EH (cell line): ENCODE data around the gene FAM98A.

Experiments used
- DNase-seq: peaks from one replicate; pipeline ENCODE4 v3.0.0-alpha.2; 2015; ENCODE audit warnings: low read depth

FAM98A gene

GRCh38 chr2:33597026-33597425 lies 2.1 kb downstream of the FAM98A start:
- DNase-seq, result no peak

DNA sequence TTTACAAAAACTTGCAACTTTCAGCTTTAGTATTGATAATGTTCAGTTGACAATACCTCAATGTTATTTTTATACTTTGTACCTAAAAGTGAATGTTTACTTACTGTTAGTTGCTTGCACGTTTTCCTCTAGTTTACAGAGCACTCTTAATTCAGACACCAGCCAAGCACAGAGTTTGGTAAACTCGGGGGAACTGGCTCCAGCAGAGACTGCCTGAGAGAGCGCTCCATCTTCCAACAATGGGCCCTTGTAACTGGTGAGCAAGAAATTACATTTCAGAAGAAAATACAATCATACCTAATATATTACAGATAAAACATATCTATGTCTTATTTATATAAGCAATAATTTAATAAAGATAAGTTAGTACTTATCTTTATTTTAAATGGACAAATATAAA lies 3.7 kb downstream of the FAM98A start:
- no peak for DNase-seq

DNA sequence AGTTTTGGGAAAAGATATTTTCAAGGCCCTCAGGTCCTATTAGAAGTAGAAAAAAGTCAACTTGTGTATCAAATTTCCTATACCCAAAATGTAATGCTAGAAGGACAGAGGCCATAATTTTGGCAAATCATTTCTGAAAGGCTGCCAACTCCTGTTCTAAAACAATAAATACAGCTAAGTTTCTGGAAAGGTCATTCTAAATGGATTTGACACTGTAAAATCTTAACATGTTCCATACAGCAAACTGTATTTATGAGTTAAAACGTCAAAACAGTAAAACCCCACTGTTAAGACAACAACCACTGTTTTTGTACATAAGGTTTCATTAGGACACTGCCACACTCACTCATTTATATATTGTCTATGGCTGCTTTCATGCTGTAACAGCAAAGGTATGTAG lies 9.7 kb downstream of the FAM98A start:
- peak; percentile 34 for DNase-seq

DNA sequence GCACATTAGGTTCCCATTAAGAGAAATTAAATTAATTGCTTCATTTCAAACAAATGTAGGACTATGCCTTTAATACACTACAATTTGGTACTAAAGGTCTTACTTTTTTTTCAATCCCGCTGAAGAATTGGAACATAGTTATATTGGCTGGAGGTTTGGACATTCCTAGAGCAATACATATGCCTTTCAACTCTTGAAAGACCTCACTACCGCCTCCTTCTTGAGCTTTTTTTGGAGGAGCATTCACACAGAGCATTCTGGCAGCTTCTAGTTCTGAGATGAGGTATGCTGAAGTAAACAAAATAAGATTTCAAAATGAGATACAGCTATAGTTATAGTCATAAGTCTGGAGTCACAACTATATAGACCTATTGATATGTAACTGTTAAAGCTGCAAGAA lies 10.9 kb downstream of the FAM98A start:
- DNase-seq, result no peak

DNA sequence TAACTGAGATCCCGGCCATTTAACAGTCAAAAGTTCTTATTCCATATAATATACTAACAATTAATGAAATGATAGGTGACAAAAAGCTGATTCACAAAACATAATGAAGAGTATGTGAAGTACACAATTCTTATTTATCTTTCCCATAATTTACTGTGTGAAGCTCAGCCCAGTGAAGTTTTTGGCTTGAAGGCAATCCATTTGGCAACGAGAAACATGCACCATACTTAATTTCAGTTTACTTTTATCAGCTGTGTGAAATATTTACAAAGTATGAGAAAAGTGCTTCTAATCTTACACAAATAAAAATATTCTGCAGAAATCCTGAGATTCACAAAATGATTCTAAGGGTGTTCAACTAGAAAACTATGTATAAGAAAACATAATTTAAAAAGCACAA lies 12.3 kb downstream of the FAM98A start:
- no peak for DNase-seq

DNA sequence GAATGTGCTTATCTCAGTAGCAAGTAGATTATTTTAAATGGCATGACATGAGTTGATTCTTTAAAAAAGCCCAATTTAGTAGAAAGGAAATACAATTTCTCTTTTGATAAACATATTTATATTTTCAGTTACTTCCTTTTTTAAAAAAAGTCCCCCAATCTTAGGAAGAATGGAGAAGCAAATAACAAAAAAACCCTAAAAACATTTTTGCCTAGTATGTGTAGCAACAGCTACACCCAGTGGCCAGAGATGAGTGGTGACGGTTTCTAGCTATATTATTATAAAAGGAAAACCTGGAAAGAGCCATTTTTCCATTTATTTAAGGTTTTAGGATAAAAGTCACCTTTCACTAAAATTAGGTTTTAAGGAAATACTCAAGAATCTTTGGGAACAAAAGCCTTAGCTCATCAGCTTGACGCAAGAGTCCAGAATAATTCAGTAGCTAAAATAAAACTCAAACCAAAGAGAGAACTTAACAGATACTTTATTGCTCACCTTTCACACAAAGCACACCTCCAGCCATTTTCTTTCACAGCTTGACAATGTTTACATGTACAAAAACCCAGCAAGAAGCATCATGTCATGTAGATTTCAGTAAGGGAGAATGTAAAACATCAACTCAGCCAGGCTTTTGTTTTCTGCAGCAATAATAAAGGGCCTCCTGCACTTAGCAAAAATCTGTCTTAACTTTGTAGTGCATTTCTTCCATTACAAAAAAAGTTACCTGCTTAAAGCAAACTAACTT lies 15.7 kb downstream of the FAM98A start:
- DNase-seq, result peak; percentile 51

- no peak for DNase-seq
These were observed 17.2 kb downstream of the FAM98A start for GRCh38 chr2:33581872-33582271.

- no peak for DNase-seq
These were observed 19.9 kb downstream of the FAM98A start for GRCh38 chr2:33579227-33579626.

GRCh38 chr2:33577668-33578067 lies 21.4 kb downstream of the FAM98A start:
- DNase-seq, result no peak

GRCh38 chr2:33577084-33577483 lies 22.0 kb downstream of the FAM98A start:
- DNase-seq, result no peak

- DNase-seq, result no peak
These were observed 25.4 kb downstream of the FAM98A start for GRCh38 chr2:33573657-33574056.

GRCh38 chr2:33570681-33571080 lies 28.4 kb downstream of the FAM98A start:
- DNase-seq, result no peak

DNA sequence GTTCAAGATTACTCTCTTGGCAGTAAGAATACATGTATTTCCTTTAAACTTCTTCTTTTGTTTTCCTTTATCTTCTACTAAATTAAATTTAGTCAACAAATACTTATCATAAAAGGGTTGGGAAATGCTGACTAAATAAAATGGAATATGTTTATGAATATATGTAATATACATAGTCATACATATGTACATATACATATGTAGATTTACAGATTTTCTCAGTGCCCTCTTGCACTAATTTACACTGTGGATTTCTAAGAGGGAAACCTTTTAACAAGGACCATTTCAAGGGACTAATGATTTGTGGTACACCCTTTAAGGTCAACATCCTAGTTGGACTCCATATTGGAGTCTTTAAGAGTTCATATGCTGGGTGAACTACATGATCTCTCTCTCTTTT lies 37.2 kb downstream of the FAM98A start:
- DNase-seq, result no peak

DNA sequence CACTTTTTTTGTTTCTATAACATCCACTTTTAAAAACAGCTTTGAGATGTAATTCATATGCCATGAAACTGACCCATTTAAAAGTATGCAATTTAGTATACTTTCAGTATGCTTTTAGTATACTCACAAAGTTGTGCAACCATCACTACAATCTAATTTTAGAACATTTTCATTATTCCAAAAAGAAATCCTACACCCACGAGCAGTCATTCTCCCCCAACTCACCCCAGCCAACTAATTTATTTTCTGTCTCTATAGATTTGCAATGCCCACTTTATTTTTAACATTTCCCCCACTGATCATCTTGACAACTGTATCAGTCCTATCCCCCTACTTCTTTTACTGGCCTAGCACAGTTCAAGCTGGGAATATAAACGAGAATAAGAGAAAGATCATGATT lies 39.1 kb downstream of the FAM98A start:
- no peak for DNase-seq

- DNase-seq, result no peak
These were observed 39.8 kb downstream of the FAM98A start for GRCh38 chr2:33559328-33559727.

DNA sequence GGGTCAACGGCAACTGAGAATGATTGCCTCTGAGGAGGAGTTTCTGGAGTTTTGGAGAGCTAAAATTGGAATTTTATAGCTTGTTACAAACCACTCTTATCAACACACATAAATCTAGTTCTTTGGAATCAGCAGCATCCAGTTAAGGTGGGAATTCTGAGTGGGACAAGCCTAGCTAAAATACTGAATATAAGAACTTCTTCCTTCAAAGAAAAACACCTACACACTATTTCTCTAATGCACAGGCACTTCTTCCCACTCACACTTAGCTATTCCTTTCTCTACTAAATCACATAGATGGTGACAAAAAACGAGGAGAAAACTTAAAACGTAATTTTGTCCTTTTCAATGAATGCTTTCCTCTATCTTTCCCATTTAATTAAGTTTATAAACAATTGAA lies 43.4 kb downstream of the FAM98A start:
- DNase-seq, result no peak

DNA sequence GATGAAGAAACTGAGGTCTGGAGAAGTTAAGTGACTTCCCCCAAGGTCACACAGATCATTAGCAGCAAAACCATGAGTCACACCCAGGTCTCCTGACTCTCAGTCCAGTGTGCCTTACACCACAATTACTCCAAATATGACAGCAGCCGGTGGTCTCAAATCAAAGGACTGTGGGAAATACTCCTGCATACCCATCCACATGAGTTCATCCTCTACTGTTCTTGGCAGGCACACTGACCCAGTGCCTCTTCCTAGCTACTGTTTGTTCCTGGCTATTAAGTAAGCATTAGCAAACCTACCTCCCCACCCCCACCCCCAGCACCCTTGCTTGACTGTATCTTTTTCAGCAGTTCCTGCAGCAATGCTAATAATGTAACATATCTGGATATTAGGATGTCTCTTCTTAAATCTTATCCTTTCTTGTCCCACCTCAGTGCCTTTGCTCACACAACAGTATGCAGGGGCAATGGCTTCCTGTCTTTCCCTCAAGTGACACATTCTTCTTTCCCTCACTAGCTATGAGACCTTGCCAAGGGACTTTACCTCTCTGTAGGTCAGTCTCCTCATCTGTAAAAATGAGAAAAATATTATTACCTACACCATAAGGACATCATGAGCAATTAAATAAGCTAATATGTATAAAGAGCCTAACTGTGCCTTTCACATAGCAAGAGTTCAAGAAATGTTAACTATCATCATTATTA lies 46.2 kb downstream of the FAM98A start:
- DNase-seq, result peak; percentile 56

GRCh38 chr2:33550206-33550605 lies 48.9 kb downstream of the FAM98A start:
- no peak for DNase-seq

DNA sequence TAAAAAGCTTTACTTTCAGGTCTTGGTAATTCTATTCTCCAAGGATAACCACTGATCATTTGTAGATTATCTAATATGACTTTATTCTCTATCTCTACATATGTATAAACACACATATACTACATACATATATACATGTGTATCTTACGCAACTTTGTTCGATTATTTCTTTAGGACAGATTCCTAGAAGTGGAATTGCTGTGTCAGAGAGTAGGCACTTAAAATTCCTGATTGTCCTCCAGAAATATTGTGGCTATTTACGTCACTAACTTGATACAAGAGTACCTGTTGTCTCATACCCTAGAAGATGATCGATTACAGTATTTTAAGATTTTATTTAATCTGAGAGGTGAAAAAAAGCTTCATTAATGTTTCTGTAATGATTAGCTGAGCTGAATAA lies 57.9 kb downstream of the FAM98A start:
- DNase-seq, result no peak

DNA sequence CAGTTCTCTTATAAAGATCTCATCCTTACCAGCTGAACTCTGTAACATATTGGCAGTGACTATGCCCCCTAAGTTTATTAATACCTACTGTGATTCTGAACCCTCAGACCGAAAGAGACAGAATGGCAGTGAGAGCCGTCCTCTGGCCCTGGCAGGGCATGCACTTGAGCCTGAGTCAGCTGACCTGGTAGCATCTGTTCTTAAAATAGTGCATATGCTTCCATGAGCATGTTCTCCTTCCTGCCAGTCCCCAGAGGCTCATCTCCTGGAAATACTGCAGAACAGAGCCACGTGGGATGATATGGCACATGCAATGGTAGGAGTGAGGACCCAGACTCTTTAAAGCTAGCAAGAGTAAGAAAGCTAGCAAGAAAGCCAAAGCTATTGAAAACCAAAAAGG lies 63.7 kb downstream of the FAM98A start:
- DNase-seq, result no peak
